SK-N-SH treated with all-trans-retinoic acid at 6 μM for 48 hours (cell line): Measurements from ENCODE around the gene DIP2C.

Source experiments
- ARNTL ChIP-seq: fragments of 450-650 bp; formaldehyde crosslinking; IDR thresholded peaks from 2 replicates; pipeline ENCODE4 v1.5.0; 2020; ENCODE audit warnings: low read depth, mild to moderate bottlenecking, moderate library complexity, borderline replicate concordance
- BACH2 ChIP-seq: fragments of 250-450 bp; sonication (Bioruptor Pico); IDR thresholded peaks from 2 replicates; pipeline ENCODE4 v1.9.0; 2021; ENCODE audit warnings: mild to moderate bottlenecking, borderline replicate concordance
- CSDC2 ChIP-seq: fragments of 250-450 bp; sonication (Bioruptor Pico); IDR thresholded peaks from 2 replicates; pipeline ENCODE4 v1.5.0; 2020; ENCODE audit warnings: mild to moderate bottlenecking, moderate library complexity
- ESRRG ChIP-seq: fragments of 250-450 bp; sonication (Bioruptor Pico); IDR thresholded peaks from 2 replicates; pipeline ENCODE4 v1.6.1; 2021; ENCODE audit warnings: mild to moderate bottlenecking
- ISL1 ChIP-seq: fragments of 250-450 bp; sonication (Bioruptor Pico); IDR thresholded peaks from 2 replicates; pipeline ENCODE4 v2.1.2; 2022; ENCODE audit warnings: mild to moderate bottlenecking, moderate library complexity
- PPARA ChIP-seq: fragments of 250-450 bp; sonication (Bioruptor Pico); IDR thresholded peaks from 2 replicates; pipeline ENCODE4 v1.5.0; 2020; ENCODE audit warnings: mild to moderate bottlenecking, borderline replicate concordance
- ZC3H10 ChIP-seq: fragments of 250-450 bp; sonication (Bioruptor Pico); IDR thresholded peaks from 2 replicates; pipeline ENCODE4 v1.5.1; 2021; ENCODE audit warnings: mild to moderate bottlenecking, moderate library complexity
- ZFP3 ChIP-seq: fragments of 250-450 bp; sonication (Bioruptor Pico); IDR thresholded peaks from 2 replicates; pipeline ENCODE4 v1.5.0; 2020; ENCODE audit warnings: mild to moderate bottlenecking, moderate library complexity
- ZNF565 ChIP-seq: fragments of 450-650 bp; formaldehyde crosslinking; conservative IDR thresholded peaks from 2 replicates; pipeline ENCODE4 v1.5.0; 2020; ENCODE audit warnings: low read depth, mild to moderate bottlenecking, moderate library complexity
- ZNF70 ChIP-seq: fragments of 450-650 bp; formaldehyde crosslinking; IDR thresholded peaks from 2 replicates; pipeline ENCODE4 v1.5.0; 2020; ENCODE audit warnings: mild to moderate bottlenecking, moderate library complexity
- TF ChIP-seq, protein P1 (sequence below): fragments of 250-450 bp; sonication (Bioruptor Pico); IDR thresholded peaks from 2 replicates; pipeline ENCODE4 v1.8.0; 2020; ENCODE audit warnings: mild to moderate bottlenecking, moderate library complexity, borderline replicate concordance
- TF ChIP-seq, protein P2 (sequence below): fragments of 250-450 bp; sonication (Bioruptor Pico); IDR thresholded peaks from 2 replicates; pipeline ENCODE4 v1.5.1; 2021; ENCODE audit warnings: mild to moderate bottlenecking, moderate library complexity
- TF ChIP-seq, protein P3 (sequence below): fragments of 250-450 bp; sonication (Bioruptor Pico); IDR thresholded peaks from 2 replicates; pipeline ENCODE4 v1.8.0; 2021; ENCODE audit warnings: low read depth, mild to moderate bottlenecking, moderate library complexity, borderline replicate concordance
- TF ChIP-seq, protein P4 (sequence below): fragments of 250-450 bp; sonication (Bioruptor Pico); IDR thresholded peaks from 2 replicates; pipeline ENCODE4 v1.5.0; 2020; ENCODE audit warnings: mild to moderate bottlenecking, moderate library complexity

DNA sequence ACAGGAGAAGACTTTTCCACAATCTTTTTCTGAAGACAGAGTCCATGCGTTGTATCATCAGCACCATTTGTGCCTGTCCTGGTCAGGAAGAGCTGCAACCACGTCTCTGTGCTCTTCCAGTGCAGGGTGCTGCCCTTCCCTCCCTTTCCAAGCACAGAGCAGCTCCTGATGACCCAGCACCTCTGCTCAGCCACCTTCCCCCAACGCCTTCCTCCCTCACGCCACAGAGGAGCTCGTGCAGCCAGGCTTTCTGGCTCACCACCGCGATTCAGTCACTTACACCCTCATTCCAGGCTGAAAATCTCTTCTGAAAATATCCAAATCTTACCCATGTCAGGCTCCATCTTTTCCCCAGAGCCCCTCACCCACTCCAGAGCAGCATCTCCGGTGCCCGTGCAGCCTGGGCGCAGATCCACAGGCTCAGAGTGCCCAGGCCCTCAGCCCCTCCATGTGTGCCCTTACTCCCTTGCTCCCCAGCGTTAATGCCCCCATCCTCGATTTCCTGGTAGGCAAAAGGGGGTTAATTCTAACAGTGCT lies 181.5 kb downstream of the DIP2C start:
- TF ChIP-seq, protein P1, sequence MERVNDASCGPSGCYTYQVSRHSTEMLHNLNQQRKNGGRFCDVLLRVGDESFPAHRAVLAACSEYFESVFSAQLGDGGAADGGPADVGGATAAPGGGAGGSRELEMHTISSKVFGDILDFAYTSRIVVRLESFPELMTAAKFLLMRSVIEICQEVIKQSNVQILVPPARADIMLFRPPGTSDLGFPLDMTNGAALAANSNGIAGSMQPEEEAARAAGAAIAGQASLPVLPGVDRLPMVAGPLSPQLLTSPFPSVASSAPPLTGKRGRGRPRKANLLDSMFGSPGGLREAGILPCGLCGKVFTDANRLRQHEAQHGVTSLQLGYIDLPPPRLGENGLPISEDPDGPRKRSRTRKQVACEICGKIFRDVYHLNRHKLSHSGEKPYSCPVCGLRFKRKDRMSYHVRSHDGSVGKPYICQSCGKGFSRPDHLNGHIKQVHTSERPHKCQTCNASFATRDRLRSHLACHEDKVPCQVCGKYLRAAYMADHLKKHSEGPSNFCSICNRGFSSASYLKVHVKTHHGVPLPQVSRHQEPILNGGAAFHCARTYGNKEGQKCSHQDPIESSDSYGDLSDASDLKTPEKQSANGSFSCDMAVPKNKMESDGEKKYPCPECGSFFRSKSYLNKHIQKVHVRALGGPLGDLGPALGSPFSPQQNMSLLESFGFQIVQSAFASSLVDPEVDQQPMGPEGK: no peak
- TF ChIP-seq, protein P2, sequence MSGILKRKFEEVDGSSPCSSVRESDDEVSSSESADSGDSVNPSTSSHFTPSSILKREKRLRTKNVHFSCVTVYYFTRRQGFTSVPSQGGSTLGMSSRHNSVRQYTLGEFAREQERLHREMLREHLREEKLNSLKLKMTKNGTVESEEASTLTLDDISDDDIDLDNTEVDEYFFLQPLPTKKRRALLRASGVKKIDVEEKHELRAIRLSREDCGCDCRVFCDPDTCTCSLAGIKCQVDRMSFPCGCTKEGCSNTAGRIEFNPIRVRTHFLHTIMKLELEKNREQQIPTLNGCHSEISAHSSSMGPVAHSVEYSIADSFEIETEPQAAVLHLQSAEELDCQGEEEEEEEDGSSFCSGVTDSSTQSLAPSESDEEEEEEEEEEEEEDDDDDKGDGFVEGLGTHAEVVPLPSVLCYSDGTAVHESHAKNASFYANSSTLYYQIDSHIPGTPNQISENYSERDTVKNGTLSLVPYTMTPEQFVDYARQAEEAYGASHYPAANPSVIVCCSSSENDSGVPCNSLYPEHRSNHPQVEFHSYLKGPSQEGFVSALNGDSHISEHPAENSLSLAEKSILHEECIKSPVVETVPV (CRISPR knock-in tag): no peak
- TF ChIP-seq PPARA (CRISPR knock-in tag): no peak
- TF ChIP-seq, protein P3, sequence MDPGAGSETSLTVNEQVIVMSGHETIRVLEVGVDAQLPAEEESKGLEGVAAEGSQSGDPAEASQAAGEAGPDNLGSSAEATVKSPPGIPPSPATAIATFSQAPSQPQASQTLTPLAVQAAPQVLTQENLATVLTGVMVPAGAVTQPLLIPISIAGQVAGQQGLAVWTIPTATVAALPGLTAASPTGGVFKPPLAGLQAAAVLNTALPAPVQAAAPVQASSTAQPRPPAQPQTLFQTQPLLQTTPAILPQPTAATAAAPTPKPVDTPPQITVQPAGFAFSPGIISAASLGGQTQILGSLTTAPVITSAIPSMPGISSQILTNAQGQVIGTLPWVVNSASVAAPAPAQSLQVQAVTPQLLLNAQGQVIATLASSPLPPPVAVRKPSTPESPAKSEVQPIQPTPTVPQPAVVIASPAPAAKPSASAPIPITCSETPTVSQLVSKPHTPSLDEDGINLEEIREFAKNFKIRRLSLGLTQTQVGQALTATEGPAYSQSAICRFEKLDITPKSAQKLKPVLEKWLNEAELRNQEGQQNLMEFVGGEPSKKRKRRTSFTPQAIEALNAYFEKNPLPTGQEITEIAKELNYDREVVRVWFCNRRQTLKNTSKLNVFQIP (CRISPR knock-in tag): no peak
- TF ChIP-seq BACH2: no peak
- TF ChIP-seq ZNF70 (CRISPR knock-in tag): no peak
- no peak for TF ChIP-seq ZNF565 (CRISPR knock-in tag)
- TF ChIP-seq CSDC2 (CRISPR knock-in tag): no peak
- no peak for TF ChIP-seq ISL1 (CRISPR knock-in tag)
- TF ChIP-seq ARNTL (CRISPR knock-in tag): no peak
- TF ChIP-seq ZFP3 (CRISPR knock-in tag): no peak
- no peak for TF ChIP-seq ESRRG (CRISPR knock-in tag)
- no peak for TF ChIP-seq ZC3H10 (CRISPR knock-in tag)
- TF ChIP-seq, protein P4, sequence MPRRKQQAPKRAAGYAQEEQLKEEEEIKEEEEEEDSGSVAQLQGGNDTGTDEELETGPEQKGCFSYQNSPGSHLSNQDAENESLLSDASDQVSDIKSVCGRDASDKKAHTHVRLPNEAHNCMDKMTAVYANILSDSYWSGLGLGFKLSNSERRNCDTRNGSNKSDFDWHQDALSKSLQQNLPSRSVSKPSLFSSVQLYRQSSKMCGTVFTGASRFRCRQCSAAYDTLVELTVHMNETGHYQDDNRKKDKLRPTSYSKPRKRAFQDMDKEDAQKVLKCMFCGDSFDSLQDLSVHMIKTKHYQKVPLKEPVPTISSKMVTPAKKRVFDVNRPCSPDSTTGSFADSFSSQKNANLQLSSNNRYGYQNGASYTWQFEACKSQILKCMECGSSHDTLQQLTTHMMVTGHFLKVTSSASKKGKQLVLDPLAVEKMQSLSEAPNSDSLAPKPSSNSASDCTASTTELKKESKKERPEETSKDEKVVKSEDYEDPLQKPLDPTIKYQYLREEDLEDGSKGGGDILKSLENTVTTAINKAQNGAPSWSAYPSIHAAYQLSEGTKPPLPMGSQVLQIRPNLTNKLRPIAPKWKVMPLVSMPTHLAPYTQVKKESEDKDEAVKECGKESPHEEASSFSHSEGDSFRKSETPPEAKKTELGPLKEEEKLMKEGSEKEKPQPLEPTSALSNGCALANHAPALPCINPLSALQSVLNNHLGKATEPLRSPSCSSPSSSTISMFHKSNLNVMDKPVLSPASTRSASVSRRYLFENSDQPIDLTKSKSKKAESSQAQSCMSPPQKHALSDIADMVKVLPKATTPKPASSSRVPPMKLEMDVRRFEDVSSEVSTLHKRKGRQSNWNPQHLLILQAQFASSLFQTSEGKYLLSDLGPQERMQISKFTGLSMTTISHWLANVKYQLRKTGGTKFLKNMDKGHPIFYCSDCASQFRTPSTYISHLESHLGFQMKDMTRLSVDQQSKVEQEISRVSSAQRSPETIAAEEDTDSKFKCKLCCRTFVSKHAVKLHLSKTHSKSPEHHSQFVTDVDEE (CRISPR knock-in tag): no peak
